PC-3 (cell line): ENCODE measurements around the gene DPPA2.

Experiments
- CTCF ChIP-seq: fragments of 300-600 bp; sonication (generic); conservative IDR thresholded peaks from 2 replicates; pipeline ENCODE4 v1.5.1; 2017; ENCODE audit warnings: antibody characterized with exemption, low read depth, mild to moderate bottlenecking, low read length
- EZH2 ChIP-seq: fragments of 300-600 bp; sonication (generic); IDR thresholded peaks from one replicate; pipeline ENCODE4 v1.6.1; 2017; ENCODE audit warnings: antibody characterized with exemption, mild to moderate bottlenecking, low read length; ENCODE audit not compliant: unreplicated experiment

- TF ChIP-seq EZH2, result no peak
- TF ChIP-seq CTCF, result no peak
These were observed 36.7 kb upstream of the DPPA2 start for GRCh38 chr3:109353057-109353456.
